ENCODE data around the gene METTL16. TPM values are rescaled to one million over a fixed set of nuclear protein-coding genes. Genes with fewer than 3 reads are reported as not detected.

METTL16 gene
- total and polyA plus RNA-seq, 11 donors = 13.9 to 32.0 (median 24.3) TPM

- 90 to 93% (median 92%) methylated on average over 41 of the region's 41 CpGs for WGBS, 4 donors
- peaks cover 2 to 36% (median 29%) of the 10 kb centered on the region in 9 donors for H3K36me3 ChIP-seq
- H3K9me3 ChIP-seq = no peaks in the 10 kb centered on the region
- H3K4me3 ChIP-seq = no peak overlapping the region
- no peak overlapping the region for H3K27ac ChIP-seq
- no peaks in the 10 kb centered on the region for H3K27me3 ChIP-seq
- peak in 1 of 5 donors; percentile 58 for DNase-seq
- intact Hi-C loops (cut with DNase I) = loop anchor here in 2 of 10 donors (2.0 to 10.0 kb wide), 2 partner anchors 23 to 297 kb away; no protein-coding TSS in a partner anchor
- no peak for TF ChIP-seq POLR2A (IDR thresholded peaks at IDR 0.05)
- TF ChIP-seq, protein P1, sequence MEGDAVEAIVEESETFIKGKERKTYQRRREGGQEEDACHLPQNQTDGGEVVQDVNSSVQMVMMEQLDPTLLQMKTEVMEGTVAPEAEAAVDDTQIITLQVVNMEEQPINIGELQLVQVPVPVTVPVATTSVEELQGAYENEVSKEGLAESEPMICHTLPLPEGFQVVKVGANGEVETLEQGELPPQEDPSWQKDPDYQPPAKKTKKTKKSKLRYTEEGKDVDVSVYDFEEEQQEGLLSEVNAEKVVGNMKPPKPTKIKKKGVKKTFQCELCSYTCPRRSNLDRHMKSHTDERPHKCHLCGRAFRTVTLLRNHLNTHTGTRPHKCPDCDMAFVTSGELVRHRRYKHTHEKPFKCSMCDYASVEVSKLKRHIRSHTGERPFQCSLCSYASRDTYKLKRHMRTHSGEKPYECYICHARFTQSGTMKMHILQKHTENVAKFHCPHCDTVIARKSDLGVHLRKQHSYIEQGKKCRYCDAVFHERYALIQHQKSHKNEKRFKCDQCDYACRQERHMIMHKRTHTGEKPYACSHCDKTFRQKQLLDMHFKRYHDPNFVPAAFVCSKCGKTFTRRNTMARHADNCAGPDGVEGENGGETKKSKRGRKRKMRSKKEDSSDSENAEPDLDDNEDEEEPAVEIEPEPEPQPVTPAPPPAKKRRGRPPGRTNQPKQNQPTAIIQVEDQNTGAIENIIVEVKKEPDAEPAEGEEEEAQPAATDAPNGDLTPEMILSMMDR (IDR thresholded peaks at IDR 0.05) = no peak
- ATAC-seq = no peak
- H3K4me1 ChIP-seq = peaks cover 5 to 59% (median 33%) of the 10 kb centered on the region in 12 donors
Observed at GRCh38 chr17:2387086-2388019, 124.3 kb downstream of the METTL16 start.

DNA sequence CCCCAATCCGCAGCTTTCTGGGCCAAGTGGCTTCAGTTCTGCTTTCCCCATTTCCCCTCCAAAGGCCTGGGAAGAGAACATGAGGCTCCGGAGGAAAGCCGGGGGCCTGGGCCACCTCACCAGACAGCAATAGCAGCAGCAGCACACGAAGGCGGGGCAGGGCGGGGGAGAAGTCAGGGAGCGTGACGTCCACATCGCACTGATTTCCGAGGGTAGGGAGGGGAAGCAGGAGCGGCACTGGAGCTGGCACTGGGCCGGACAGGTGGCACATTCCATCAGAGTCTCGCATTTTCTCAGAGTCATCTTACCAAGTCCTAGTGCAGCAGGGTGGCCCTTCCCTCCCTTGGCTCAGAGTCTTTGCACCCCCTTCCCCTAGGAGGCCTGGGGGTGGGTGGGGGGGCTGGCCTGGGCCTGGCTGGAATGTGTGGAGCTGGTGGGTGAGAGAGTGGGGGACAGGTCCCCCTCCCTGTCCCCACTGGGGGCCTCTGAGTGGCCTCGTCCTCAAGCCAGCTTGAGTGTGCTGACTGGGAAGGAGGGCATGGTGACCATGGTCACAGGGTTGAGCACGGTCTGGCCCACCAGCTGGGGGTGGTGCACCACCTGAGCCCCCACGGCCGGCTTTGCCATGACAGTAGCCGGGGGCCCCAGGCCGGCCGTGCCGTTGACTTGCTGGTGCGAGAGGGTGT, 125.1 kb downstream of the METTL16 start:
- 83 to 86% (median 85%) methylated on average over 20 to 22 of the region's 22 CpGs for WGBS, 4 donors
- Histone ChIP-seq H3K4me1 (peaks cover 0 to 53% (median 26%) of the 10 kb centered on the region in 12 donors), H3K4me3 (no peak overlapping the region), H3K9me3 (no peaks in the 10 kb centered on the region), H3K27me3 (no peaks in the 10 kb centered on the region), H3K27ac (no peak overlapping the region), H3K36me3 (peaks cover 2 to 38% (median 31%) of the 10 kb centered on the region in 9 donors)
- no peak for ATAC-seq
- intact Hi-C loops (cut with DNase I) = loop anchor here in 2 of 10 donors (2.0 to 10.0 kb wide), 2 partner anchors 24 to 298 kb away; no protein-coding TSS in a partner anchor
- peak in 1 of 5 donors; percentile 49 for DNase-seq
- no peak for TF ChIP-seq POLR2A (IDR thresholded peaks at IDR 0.05)
- TF ChIP-seq, protein P1 (IDR thresholded peaks at IDR 0.05) = no peak

DNA sequence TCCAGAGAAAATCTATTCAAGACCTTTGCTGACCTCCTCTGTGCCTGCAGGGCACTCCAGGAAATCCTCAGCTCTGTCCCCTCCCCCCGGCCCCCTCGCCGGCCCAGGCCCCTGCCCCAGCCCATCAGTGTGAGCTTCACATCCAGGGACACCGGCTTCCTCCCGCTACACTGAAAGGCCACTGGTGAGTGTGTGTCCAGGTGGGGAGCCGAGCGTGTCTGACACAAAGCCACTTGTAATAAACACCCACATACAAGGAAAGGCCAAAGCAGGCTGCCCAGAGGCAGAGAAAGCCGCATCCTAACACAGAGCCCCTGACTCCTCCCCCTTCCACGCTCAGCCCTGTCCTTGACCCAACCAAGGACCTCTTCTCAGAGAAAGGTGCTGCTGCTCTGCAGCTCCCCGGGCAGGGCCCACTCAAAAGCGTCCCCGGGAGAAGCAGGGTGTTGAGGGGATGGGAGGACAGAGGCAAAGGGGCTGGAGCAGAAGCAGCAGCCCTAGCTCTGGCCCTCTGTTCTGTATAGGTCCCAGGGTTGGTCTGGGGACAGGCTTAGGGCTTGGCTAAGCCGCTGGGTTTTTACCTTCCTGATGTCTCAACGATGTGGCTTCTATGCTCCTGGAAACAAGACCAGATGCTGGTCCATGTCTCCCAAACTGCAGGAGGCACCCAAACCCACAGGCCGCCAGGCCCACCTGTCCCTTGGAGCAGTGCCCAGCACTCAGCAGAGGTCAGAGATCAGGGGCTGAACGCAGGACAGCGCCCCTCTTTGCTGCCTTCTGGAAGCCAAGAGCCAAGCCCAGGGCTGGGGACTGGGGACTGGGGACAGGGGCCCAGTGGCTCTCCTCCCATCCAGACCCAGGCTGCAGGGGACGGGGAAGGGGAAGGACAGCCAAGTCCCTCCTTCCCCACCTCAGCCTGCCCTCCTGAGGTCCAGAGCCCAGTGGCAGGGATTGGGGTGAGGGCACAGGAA, 126.2 kb downstream of the METTL16 start:
- no peak for ATAC-seq
- no peaks in the 10 kb centered on the region for H3K27me3 ChIP-seq
- no peak for TF ChIP-seq POLR2A (IDR thresholded peaks at IDR 0.05)
- TF ChIP-seq, protein P1 (IDR thresholded peaks at IDR 0.05) = no peak
- no peak overlapping the region for H3K27ac ChIP-seq
- peaks cover 0 to 42% (median 16%) of the 10 kb centered on the region in 12 donors for H3K4me1 ChIP-seq
- no peak overlapping the region for H3K4me3 ChIP-seq
- 55 to 85% (median 63%) methylated on average over 13 to 18 of the region's 18 CpGs for WGBS, 4 donors
- intact Hi-C loops (cut with DNase I) = loop anchor here in 2 of 10 donors (2.0 to 10.0 kb wide), 2 partner anchors 25 to 299 kb away; no protein-coding TSS in a partner anchor
- no peaks in the 10 kb centered on the region for H3K9me3 ChIP-seq
- peak in 1 of 5 donors; percentile 47 for DNase-seq
- peaks cover 2 to 45% (median 34%) of the 10 kb centered on the region in 9 donors for H3K36me3 ChIP-seq

Measured in heart left ventricle (tissue), 16 donors.